CD14-positive monocyte (primary cell): Measurements from ENCODE around the gene ZNF445. TPM values are rescaled to one million over a fixed set of nuclear protein-coding genes. Genes with fewer than 3 reads are reported as not detected.

Experiments
- DNase-seq, 3 donors: peaks; one replicate each; pipeline ENCODE4 v3.0.0-alpha.2; 2011 to 2022
- H2AFZ ChIP-seq: 2 replicates; pipeline ENCODE4 v1.6.0; 2012; ENCODE audit warnings: mild to moderate bottlenecking, low read depth, low read length, inconsistent platforms; ENCODE audit not compliant: insufficient read depth, poor library complexity, severe bottlenecking
- H3K27ac ChIP-seq, 2 donors: 1 replicate in 1 of 2; 2 replicates in 1 of 2; pipeline ENCODE4 v1.5.1; 2012 to 2013; ENCODE audit warnings: low read length in 2 of 2, control low read depth in 1 of 2, inconsistent platforms in 1 of 2, low read depth in 1 of 2, mild to moderate bottlenecking in 1 of 2
- H3K27me3 ChIP-seq, 2 donors: one replicate each; pipeline versions ENCODE4 v1.6.0 to v1.6.1; 2011 to 2013; ENCODE audit warnings: low read length in 2 of 2; ENCODE audit not compliant: control insufficient read depth in 2 of 2, insufficient read depth in 2 of 2
- H3K36me3 ChIP-seq, 2 donors: replicated peaks in 1 of 2; 1 replicate in 1 of 2; 2 replicates in 1 of 2; pipeline versions ENCODE4 v1.5.1 to v1.6.1; 2012 to 2013; ENCODE audit warnings: low read length in 2 of 2, control low read depth in 1 of 2, inconsistent platforms in 1 of 2, mild to moderate bottlenecking in 1 of 2; ENCODE audit not compliant: insufficient read depth in 2 of 2, control insufficient read depth in 1 of 2
- H3K4me1 ChIP-seq, 2 donors: 1 replicate in 1 of 2; 2 replicates in 1 of 2; pipeline versions ENCODE4 v1.5.1 to v1.6.1; 2012 to 2013; ENCODE audit warnings: low read length in 2 of 2, control low read depth in 1 of 2, inconsistent platforms in 1 of 2, mild to moderate bottlenecking in 1 of 2, moderate library complexity in 1 of 2; ENCODE audit not compliant: insufficient read depth in 2 of 2, control insufficient read depth in 1 of 2
- H3K4me2 ChIP-seq: replicated peaks from 2 replicates; pipeline ENCODE3; 2012; ENCODE audit warnings: low read length, moderate library complexity, mild to moderate bottlenecking; ENCODE audit not compliant: poor library complexity, severe bottlenecking; ENCODE audit errors: extremely low read depth
- H3K4me3 ChIP-seq, 3 experiments: fragments of 200-600 bp in 1 of 3; sonication (generic) in 1 of 3; replicated peaks in 1 of 3; 1 replicate in 2 of 3; 2 replicates in 1 of 3; pipeline ENCODE4 v1.5.1; 2011 to 2013; ENCODE audit warnings: low read length in 3 of 3, mild to moderate bottlenecking in 3 of 3, control low read depth in 2 of 3, low read depth in 2 of 3, inconsistent platforms in 1 of 3, moderate library complexity in 1 of 3
- H3K79me2 ChIP-seq: 2 replicates; pipeline ENCODE4 v1.6.0; 2012; ENCODE audit warnings: mild to moderate bottlenecking, control low read depth, inconsistent platforms, low read length, moderate library complexity; ENCODE audit not compliant: insufficient read depth
- H3K9ac ChIP-seq: 2 replicates; pipeline ENCODE4 v1.6.0; 2017; ENCODE audit warnings: low read length, mild to moderate bottlenecking; ENCODE audit not compliant: insufficient read depth, poor library complexity, severe bottlenecking
- H3K9me3 ChIP-seq, 2 donors: replicated peaks in 1 of 2; 1 replicate in 1 of 2; 2 replicates in 1 of 2; pipeline versions ENCODE4 v1.5.1 to v1.6.1; 2012 to 2013; ENCODE audit warnings: low read length in 2 of 2, control low read depth in 1 of 2; ENCODE audit not compliant: control insufficient read depth in 1 of 2, insufficient read depth in 1 of 2
- H4K20me1 ChIP-seq: 2 replicates; pipeline ENCODE4 v1.6.0; 2012; ENCODE audit warnings: mild to moderate bottlenecking, low read length, control low read depth, moderate library complexity; ENCODE audit not compliant: insufficient read depth
- H3K27ac Mint-ChIP-seq, 7 donors: one replicate each; pipeline ENCODE4 v1.8.0; 2020; ENCODE audit warnings: mild to moderate bottlenecking in 7 of 7, mixed read lengths in 7 of 7, moderate library complexity in 6 of 7, inconsistent platforms in 2 of 7
- H3K27me3 Mint-ChIP-seq, 3 donors: one replicate each; pipeline ENCODE4 v1.8.0; 2021 to 2022; ENCODE audit warnings: low read depth in 3 of 3, mild to moderate bottlenecking in 3 of 3, mixed read lengths in 3 of 3, moderate library complexity in 3 of 3, inconsistent platforms in 1 of 3
- H3K36me3 Mint-ChIP-seq, 2 donors: one replicate each; pipeline ENCODE4 v1.8.0; 2020; ENCODE audit warnings: mixed read lengths in 2 of 2, inconsistent platforms in 1 of 2, mild to moderate bottlenecking in 1 of 2
- H3K4me1 Mint-ChIP-seq: one replicate; pipeline ENCODE4 v1.8.0; 2020; ENCODE audit warnings: mild to moderate bottlenecking, mixed read lengths
- H3K4me3 Mint-ChIP-seq, 2 donors: one replicate each; pipeline ENCODE4 v1.8.0; 2020; ENCODE audit warnings: mild to moderate bottlenecking in 2 of 2, mixed read lengths in 2 of 2, moderate library complexity in 1 of 2
- H3K9me3 Mint-ChIP-seq, 7 donors: one replicate each; pipeline ENCODE4 v1.8.0; 2020 to 2022; ENCODE audit warnings: mixed read lengths in 7 of 7, mild to moderate bottlenecking in 6 of 7, moderate library complexity in 6 of 7, inconsistent platforms in 2 of 7
- CTCF ChIP-seq: fragments of 200-600 bp; IDR thresholded peaks from one replicate; pipeline ENCODE4 v1.8.0; 2022; ENCODE audit warnings: antibody characterized with exemption, mild to moderate bottlenecking
- WGBS: methylation state at CpG from one replicate; pipeline ENCODE4 v1.1.5; 2013; ENCODE audit warnings: missing lambda C conversion rate; ENCODE audit not compliant: insufficient coverage; 5-methylcytosine and 5-hydroxymethylcytosine counted together
- intact Hi-C, 2 donors: fragments of 100-400 bp; cut with micrococcal nuclease; formaldehyde crosslinking; loops; one replicate each; pipeline versions ENCODE4 v1.15.0 to v1.15.1; 2023
- polyA plus RNA-seq, 3 donors: library from polyadenylated mRNA; depleted of rRNA in 1 of 3; unstranded in 2 of 3; stranded (reverse) in 1 of 3; fragments of 300-500 nt in 2 of 3; fragments of >200 nt in 1 of 3; fragmentation: Illumina TruSeq in 2 of 3; gene quantifications; 1 replicate in 2 of 3; 2 replicates in 1 of 3; pipeline ENCODE4 v1.2.3, GENCODE V29; 2012 to 2021

Gene ZNF445
- polyA plus RNA-seq, 3 donors, result 0.41 to 2.5 (median 1.1) TPM

GRCh38 chr3:44420676-44421075 is 56.8 kb downstream of the ZNF445 start:
- WGBS, result 100% methylated on average over 1 of the region's 1 CpG
- no peak overlapping the region for H3K4me3 ChIP-seq
- no peaks in the 10 kb centered on the region for H3K9me3 ChIP-seq
- Mint-ChIP-seq H3K4me1 (peaks cover 2% of the 10 kb centered on the region), H3K9me3 (peaks cover 0 to 9% (median 3%) of the 10 kb centered on the region in 7 donors), H3K36me3 (peaks cover 4 to 12% of the 10 kb centered on the region in 2 donors), H3K4me3 (no peak overlapping the region), H3K27me3 (peaks cover 0 to 6% (median 0%) of the 10 kb centered on the region in 3 donors), H3K27ac (no peak overlapping the region)
- TF ChIP-seq CTCF, result no peak
- no peak for DNase-seq
- peaks cover 4% of the 10 kb centered on the region for H4K20me1 ChIP-seq
- H3K27me3 ChIP-seq, result no peaks in the 10 kb centered on the region
- H2AFZ ChIP-seq, result no peak overlapping the region
- H3K79me2 ChIP-seq, result no peaks in the 10 kb centered on the region
- no peaks in the 10 kb centered on the region for H3K4me1 ChIP-seq
- H3K27ac ChIP-seq, result no peak overlapping the region
- H3K4me2 ChIP-seq, result no peak overlapping the region
- no peaks in the 10 kb centered on the region for H3K36me3 ChIP-seq
- intact Hi-C loops, result no loop called here
- H3K9ac ChIP-seq, result no peak overlapping the region

- no peak for TF ChIP-seq CTCF
- 91% methylated on average over 12 of the region's 14 CpGs for WGBS
- H3K9me3 ChIP-seq, result no peaks in the 10 kb centered on the region
- H3K27ac ChIP-seq, result no peak overlapping the region
- H4K20me1 ChIP-seq, result peaks cover 4% of the 10 kb centered on the region
- no peaks in the 10 kb centered on the region for H3K4me1 ChIP-seq
- no peaks in the 10 kb centered on the region for H3K79me2 ChIP-seq
- peaks cover 0 to 6% (median 0%) of the 10 kb centered on the region in 3 donors for H3K27me3 Mint-ChIP-seq
- no peak overlapping the region for H3K4me3 ChIP-seq
- no peak overlapping the region for H3K9ac ChIP-seq
- H2AFZ ChIP-seq, result no peak overlapping the region
- no peak overlapping the region for H3K4me3 Mint-ChIP-seq
- H3K4me1 Mint-ChIP-seq, result peaks cover 2% of the 10 kb centered on the region
- DNase-seq, result no peak
- no peaks in the 10 kb centered on the region for H3K36me3 ChIP-seq
- H3K9me3 Mint-ChIP-seq, result peaks cover 0 to 9% (median 3%) of the 10 kb centered on the region in 7 donors
- H3K27me3 ChIP-seq, result no peaks in the 10 kb centered on the region
- intact Hi-C loops, result no loop called here
- no peak overlapping the region for H3K27ac Mint-ChIP-seq
- H3K36me3 Mint-ChIP-seq, result peaks cover 4 to 12% of the 10 kb centered on the region in 2 donors
- H3K4me2 ChIP-seq, result no peak overlapping the region
These were observed 57.4 kb downstream of the ZNF445 start for GRCh38 chr3:44419923-44420650.
